GM19351 (cell line): Measurements from ENCODE around the gene MUC3A.

ENCODE experiments used
- ATAC-seq: cut with Tn5 transposase; IDR thresholded peaks from one replicate; pipeline ENCODE4 v1.9.1; 2021; ENCODE audit warnings: mild to moderate bottlenecking, moderate library complexity; ENCODE audit not compliant: unreplicated experiment

Gene MUC3A

DNA sequence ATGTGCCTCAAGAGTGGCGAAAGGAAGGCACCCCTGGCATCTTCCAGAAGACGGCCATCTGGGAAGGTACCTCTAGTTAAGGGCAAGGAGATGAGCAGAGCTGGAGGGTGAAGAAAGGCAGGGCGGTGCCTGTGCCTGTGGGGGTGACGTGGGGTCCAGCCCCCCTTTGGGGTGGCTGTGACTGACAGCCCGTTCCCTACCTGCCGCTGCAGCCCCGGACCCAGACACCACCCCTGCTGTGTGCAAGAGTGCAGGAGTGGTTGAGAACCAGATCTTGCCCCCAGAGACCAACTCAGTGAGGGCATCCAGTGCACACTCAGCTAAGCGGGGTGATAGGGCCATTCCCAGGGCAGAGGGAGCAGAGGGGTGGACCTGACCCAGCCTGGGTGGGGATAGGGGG, 66.3 kb downstream of the MUC3A start:
- no peak for ATAC-seq

GRCh38 chr7:101017064-101017777, 67.9 kb downstream of the MUC3A start:
- ATAC-seq = peak; percentile 86
